ENCODE data around the gene GSTM5. TPM values are rescaled to one million over a fixed set of nuclear protein-coding genes. Genes with fewer than 3 reads are reported as not detected.
"Not testable (repeated sequence)": the region's sequence is repeated elsewhere in the genome, so short reads cannot be mapped to it uniquely, and the experiment has no call there.

GSTM5 gene
- total RNA-seq, 1 donor from 2014 or later, result 23.3 TPM

DNA sequence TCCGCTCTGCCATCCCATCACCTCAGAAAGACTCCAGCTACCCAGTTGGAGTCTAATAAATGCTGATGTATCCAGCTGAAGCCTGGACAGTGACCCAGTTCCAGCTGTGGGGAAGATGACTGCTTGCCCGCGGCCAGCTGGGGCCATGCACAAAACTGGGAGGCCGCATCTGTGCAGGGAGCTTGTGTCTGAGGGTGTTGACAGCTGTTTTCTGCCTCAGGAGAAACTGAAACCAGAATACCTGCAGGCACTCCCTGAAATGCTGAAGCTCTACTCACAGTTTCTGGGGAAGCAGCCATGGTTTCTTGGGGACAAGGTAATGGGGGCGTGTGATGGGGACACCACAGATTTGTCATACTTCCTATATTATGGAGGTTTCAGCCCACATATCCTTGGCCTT is 41.0 kb upstream of the GSTM5 start:
- Histone ChIP-seq H3K4me1 (peaks cover 0 to 5% of the 10 kb centered on the region in 2 donors), H3K4me3 (no peak overlapping the region), H3K27ac (no peak overlapping the region), H3K36me3 (peaks cover 7 to 18% of the 10 kb centered on the region in 2 donors), H3K9me3 (no peaks in the 10 kb centered on the region), H3K27me3 (no peaks in the 10 kb centered on the region)
- TF ChIP-seq, protein P1, sequence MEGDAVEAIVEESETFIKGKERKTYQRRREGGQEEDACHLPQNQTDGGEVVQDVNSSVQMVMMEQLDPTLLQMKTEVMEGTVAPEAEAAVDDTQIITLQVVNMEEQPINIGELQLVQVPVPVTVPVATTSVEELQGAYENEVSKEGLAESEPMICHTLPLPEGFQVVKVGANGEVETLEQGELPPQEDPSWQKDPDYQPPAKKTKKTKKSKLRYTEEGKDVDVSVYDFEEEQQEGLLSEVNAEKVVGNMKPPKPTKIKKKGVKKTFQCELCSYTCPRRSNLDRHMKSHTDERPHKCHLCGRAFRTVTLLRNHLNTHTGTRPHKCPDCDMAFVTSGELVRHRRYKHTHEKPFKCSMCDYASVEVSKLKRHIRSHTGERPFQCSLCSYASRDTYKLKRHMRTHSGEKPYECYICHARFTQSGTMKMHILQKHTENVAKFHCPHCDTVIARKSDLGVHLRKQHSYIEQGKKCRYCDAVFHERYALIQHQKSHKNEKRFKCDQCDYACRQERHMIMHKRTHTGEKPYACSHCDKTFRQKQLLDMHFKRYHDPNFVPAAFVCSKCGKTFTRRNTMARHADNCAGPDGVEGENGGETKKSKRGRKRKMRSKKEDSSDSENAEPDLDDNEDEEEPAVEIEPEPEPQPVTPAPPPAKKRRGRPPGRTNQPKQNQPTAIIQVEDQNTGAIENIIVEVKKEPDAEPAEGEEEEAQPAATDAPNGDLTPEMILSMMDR (IDR thresholded peaks at IDR 0.05), result no peak
- intact Hi-C loops (cut with DNase I), result no loop called here
- DNase-seq (ENCODE audit: low spot score in 2 of 2), result no peak

DNA sequence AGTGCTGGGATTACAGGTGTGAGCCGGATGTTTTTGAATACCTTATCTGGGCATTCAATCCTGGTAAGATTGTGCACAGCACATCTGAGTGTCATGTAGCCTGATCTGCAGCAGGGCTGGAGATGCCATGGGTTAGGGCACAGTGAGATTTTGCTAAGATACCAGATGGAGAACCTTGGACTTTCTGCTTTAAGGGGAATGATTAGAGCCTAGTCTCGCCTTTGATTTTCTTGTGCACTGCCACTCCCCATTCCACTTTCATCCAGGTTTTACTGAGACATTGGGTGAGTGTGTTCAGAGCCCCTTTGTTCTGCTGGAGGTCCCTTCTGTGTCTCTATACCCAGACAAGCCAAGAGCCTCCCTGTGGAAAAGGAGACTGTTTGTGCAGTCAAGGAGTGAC is 38.2 kb upstream of the GSTM5 start:
- H3K9me3 ChIP-seq; DNase-seq (ENCODE audit: low spot score in 2 of 2); H3K27me3 ChIP-seq; intact Hi-C loops (cut with DNase I); H3K4me1 ChIP-seq; H3K4me3 ChIP-seq; H3K27ac ChIP-seq: not testable (repeated sequence)
- peaks cover 7 to 18% of the 10 kb centered on the region in 2 donors for H3K36me3 ChIP-seq

DNA sequence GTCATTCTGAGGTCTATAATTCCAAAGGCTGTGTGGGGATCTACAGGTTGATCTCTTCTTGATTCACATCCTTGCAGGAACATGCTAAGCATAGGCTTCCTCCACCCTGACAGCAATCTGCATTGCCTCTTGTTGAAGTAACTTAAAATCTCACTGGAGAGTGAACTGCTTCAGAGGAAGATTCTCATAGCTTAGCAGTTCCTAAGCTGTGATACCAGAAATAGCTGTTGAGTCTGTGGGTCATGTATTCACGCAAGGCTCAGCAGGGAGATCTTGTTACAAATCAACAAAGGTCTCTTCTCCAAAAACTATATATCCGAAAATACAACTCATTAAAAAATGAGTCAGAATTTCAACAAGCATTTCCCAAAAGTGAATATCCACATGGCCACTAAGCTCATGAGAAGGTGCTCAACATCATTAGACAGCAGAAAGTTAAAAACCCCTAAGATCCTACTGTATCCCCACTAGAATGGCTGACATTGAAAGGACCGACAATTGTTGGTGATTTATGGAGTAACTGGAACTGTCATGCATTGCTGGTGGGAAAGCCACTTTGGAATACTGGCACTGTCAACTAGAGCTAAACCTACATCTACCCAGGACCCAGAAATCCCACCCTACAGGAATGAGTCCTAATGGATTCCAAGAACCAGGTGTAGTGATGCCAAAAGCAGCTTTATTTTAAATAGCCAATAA is 35.2 kb upstream of the GSTM5 start:
- H3K4me1 ChIP-seq; H3K4me3 ChIP-seq; DNase-seq (ENCODE audit: low spot score in 2 of 2); H3K27ac ChIP-seq; H3K36me3 ChIP-seq; H3K9me3 ChIP-seq; intact Hi-C loops (cut with DNase I); H3K27me3 ChIP-seq: not testable (repeated sequence)

DNA sequence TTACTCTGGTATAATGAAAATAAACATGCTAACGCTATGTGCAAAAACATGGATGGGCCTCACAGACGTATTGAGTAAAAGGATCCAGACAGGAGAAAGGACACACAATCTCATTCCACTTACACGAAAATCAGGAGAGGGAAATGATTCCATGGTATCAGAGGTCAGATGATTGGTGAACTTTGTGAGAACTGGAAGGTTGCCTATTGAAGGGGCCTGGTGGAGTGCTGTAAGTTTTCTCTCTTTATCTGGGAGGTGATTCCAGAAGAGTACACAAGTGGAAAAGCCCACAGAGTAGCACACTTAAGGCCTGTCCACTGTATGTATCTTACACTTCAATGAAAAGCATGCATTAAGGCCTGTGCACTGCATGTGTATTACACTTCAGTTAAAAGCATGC is 34.6 kb upstream of the GSTM5 start:
- H3K27me3 ChIP-seq, result no peaks in the 10 kb centered on the region
- DNase-seq (ENCODE audit: low spot score in 2 of 2), result no peak
- no peaks in the 10 kb centered on the region for H3K9me3 ChIP-seq
- H3K4me1 ChIP-seq, result no peaks in the 10 kb centered on the region
- H3K27ac ChIP-seq, result no peak overlapping the region
- peaks cover 7% of the 10 kb centered on the region in 2 donors for H3K36me3 ChIP-seq
- TF ChIP-seq, protein P1 (IDR thresholded peaks at IDR 0.05), result no peak
- no peak overlapping the region for H3K4me3 ChIP-seq
- intact Hi-C loops (cut with DNase I), result no loop called here

DNA sequence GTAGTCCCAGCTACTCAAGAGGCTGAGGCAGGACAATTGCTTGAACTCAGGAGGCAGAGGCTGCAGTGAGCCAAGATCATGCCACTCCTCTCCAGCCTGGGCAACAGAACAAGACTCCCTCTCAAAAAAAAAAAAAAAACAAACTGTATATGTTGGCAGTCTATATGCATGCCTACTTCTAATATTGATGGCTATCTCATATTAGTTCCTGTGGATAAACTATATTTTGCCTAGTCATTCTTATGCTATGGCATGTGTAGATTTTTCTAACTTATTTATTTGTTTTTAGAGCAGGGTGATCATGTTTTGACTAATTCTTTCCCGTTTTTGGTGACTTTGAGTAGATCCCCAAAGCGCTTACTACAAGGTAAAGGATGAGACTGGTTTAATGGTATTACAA is 33.4 kb upstream of the GSTM5 start:
- H3K9me3 ChIP-seq; intact Hi-C loops (cut with DNase I); H3K27ac ChIP-seq; DNase-seq (ENCODE audit: low spot score in 2 of 2); H3K36me3 ChIP-seq; H3K27me3 ChIP-seq; H3K4me1 ChIP-seq; H3K4me3 ChIP-seq: not testable (repeated sequence)

DNA sequence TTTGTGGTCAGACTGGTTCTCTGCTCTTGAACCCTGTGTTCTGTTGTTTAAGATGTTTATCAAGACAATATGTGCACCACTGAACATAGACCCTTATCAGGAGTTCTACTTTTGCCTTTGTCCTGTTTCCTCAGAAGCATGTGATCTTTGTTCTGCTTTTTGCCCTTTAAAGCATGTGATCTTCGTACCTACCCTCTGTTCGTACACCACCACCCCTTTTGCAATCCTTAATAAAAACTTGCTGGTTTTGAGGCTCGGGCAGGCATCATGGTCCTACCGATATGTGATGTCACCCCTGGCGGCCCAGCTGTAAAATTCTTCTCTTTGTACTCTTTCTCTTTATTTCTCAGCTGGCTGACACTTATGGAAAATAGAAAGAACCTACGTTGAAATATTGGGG is 27.3 kb upstream of the GSTM5 start:
- H3K36me3 ChIP-seq; H3K4me3 ChIP-seq; H3K4me1 ChIP-seq; H3K9me3 ChIP-seq; H3K27ac ChIP-seq; H3K27me3 ChIP-seq; DNase-seq (ENCODE audit: low spot score in 2 of 2): not testable (repeated sequence)
- intact Hi-C loops (cut with DNase I), result loop anchor here (5.0 kb wide), 1 partner anchor 42 kb away; no protein-coding TSS in a partner anchor

DNA sequence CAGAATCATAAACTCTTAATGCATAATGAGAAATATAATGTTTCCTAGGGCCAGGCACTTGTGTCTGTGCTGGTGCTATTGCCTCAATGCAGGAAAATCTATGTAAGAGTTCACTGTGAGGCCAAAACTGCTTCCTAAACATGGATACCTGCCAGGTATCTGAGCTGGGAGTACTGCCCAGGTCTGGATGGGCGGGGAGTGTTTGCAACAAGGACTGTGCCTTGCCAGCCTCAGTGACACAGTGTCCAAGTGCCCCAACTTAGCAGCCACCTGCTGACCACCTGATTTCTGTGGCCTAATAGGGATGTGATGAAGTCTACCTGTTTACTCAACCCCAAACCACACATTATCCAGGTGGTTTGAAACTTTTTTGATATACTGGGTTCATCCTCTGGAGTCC is 26.7 kb upstream of the GSTM5 start:
- H3K9me3 ChIP-seq; DNase-seq (ENCODE audit: low spot score in 2 of 2); H3K4me3 ChIP-seq; H3K27ac ChIP-seq; H3K4me1 ChIP-seq; H3K36me3 ChIP-seq; H3K27me3 ChIP-seq: not testable (repeated sequence)
- intact Hi-C loops (cut with DNase I), result loop anchor here (5.0 kb wide), 1 partner anchor 43 kb away; no protein-coding TSS in a partner anchor

DNA sequence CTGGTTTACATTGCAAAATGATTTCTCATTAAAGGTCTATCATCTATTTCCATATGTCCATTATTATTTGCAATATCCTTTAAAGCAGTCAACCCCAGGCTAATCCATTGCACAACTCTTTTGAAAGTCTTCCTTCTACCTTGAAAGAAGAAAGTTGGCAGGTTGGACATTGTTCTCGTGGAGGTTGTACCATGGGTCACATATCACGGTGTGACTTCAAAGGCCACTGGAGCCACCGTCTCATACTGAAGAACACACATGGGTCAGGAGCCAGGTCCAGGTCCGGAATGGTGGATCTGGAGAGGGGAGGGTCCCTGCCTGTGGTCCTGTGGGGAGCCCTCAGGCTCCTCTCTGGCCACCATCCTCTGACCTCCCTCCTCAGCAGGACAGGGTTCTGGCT is 26.2 kb upstream of the GSTM5 start:
- not testable (repeated sequence) for H3K4me1 ChIP-seq; H3K4me3 ChIP-seq; H3K27me3 ChIP-seq; DNase-seq (ENCODE audit: low spot score in 2 of 2); H3K9me3 ChIP-seq; H3K27ac ChIP-seq; H3K36me3 ChIP-seq
- intact Hi-C loops (cut with DNase I), result loop anchor here (5.0 kb wide), 1 partner anchor 44 kb away; no protein-coding TSS in a partner anchor

DNA sequence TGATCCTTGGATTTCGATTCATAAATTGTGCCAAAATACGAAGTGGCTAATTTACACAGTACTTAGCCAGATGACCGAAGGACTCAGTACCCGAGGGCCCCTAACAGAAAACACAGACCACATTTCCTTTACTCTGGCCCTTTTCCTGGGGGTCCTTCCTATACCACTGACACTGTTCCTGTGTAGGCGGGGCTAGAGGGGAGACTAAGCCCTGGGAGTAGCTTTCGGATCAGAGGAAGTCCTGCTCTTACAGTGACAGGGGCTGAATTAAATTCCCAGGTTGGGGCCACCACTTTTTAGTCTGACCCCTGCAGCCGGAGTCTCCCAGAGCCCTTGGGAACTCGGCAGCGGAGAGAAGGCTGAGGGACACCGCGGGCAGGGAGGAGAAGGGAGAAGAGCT is 24.9 kb upstream of the GSTM5 start:
- H3K27ac ChIP-seq, result peak overlapping the region in 1 of 2 donors; percentile 46
- intact Hi-C loops (cut with DNase I), result loop anchor here (1.0 to 5.0 kb wide), 2 partner anchors 45 to 139 kb away; partner anchors contain the start of gene GNAI3

More for the DNA sequence above, 24.9 kb upstream of the GSTM5 start:
- not testable (repeated sequence) for H3K4me1 ChIP-seq; H3K27me3 ChIP-seq; H3K9me3 ChIP-seq; H3K36me3 ChIP-seq; DNase-seq (ENCODE audit: low spot score in 2 of 2)
- H3K4me3 ChIP-seq, result peak overlapping the region in 1 of 2 donors; percentile 38

All from ascending aorta (tissue), 2 donors.